Endothelial cell of umbilical vein (primary cell): ENCODE measurements around the gene ELP4. TPM values are rescaled to one million over a fixed set of nuclear protein-coding genes. Genes with fewer than 3 reads are reported as not detected.

Experiments
- BruUV-seq: library from RNA; stranded (reverse); fragments of 400-500 nt; replicated peaks from 2 replicates; lab custom pipeline; 2021; lab: Mats Ljungman, UMichigan
- CTCF ChIA-PET: fragments of 300-600, 350-600 bp; sonication (Branson Sonifier 250); formaldehyde crosslinking; loops from one replicate; lab custom pipeline; 2021; ENCODE audit warnings: antibody characterized with exemption, inconsistent platforms; lab: Charles Lee
- POLR2A ChIA-PET: fragments of 300-600, 350-600 bp; sonication (Branson Sonifier 250); formaldehyde crosslinking; loops from one replicate; lab custom pipeline; 2021; ENCODE audit warnings: antibody characterized with exemption, inconsistent platforms; lab: Charles Lee
- DNase-seq: peaks from one replicate; pipeline ENCODE4 v3.0.0-alpha.2; 2011; ENCODE audit warnings: low read depth, low spot score
- FAIRE-seq: peaks from 2 replicates; lab custom pipeline; 2011; peaks lifted over from hg19 to GRCh38; lab: Jason Lieb, UNC
- H2AFZ ChIP-seq: 2 replicates; pipeline ENCODE4 v1.6.0; 2012; ENCODE audit warnings: low read depth, low read length, control low read depth, inconsistent platforms
- H3K27ac ChIP-seq: 2 replicates; pipeline ENCODE4 v1.5.1; 2011; ENCODE audit warnings: low read depth, mild to moderate bottlenecking, control low read depth, low read length, moderate library complexity; ENCODE audit not compliant: insufficient read depth
- H3K27me3 ChIP-seq, 2 experiments: 2 replicates each; pipeline versions ENCODE4 v1.6.0 to v1.6.1; 2011; ENCODE audit warnings: low read length in 2 of 2, mixed read lengths in 1 of 2; ENCODE audit not compliant: control insufficient read depth in 2 of 2, insufficient read depth in 2 of 2
- H3K36me3 ChIP-seq, 2 experiments: 2 replicates in 1 of 2; 3 replicates in 1 of 2; pipeline ENCODE4 v1.5.1; 2011; ENCODE audit warnings: low read length in 2 of 2, mild to moderate bottlenecking in 1 of 2, moderate library complexity in 1 of 2; ENCODE audit not compliant: control insufficient read depth in 2 of 2, insufficient read depth in 2 of 2; ENCODE audit errors: extremely low read depth in 1 of 2
- H3K4me1 ChIP-seq: 3 replicates; pipeline ENCODE4 v1.5.1; 2011; ENCODE audit warnings: mild to moderate bottlenecking, low read length; ENCODE audit not compliant: control insufficient read depth, insufficient read depth; ENCODE audit errors: extremely low read depth
- H3K4me2 ChIP-seq: 2 replicates; pipeline ENCODE4 v1.6.1; 2011; ENCODE audit warnings: low read length, control low read depth, mixed read lengths; ENCODE audit not compliant: insufficient read depth
- H3K4me3 ChIP-seq, 3 experiments: fragments of 200-600 bp in 1 of 3; sonication (generic), shearing (Covaris generic) in 1 of 3; replicated peaks in 1 of 3; 2 replicates each; pipeline ENCODE4 v1.5.1; 2011 to 2016; ENCODE audit warnings: control low read depth in 3 of 3, low read length in 3 of 3, mild to moderate bottlenecking in 2 of 3, inconsistent platforms in 1 of 3, low read depth in 1 of 3, moderate library complexity in 1 of 3; ENCODE audit not compliant: insufficient read depth in 1 of 3
- H3K79me2 ChIP-seq: 2 replicates; pipeline ENCODE4 v1.6.0; 2012; ENCODE audit warnings: low read length, inconsistent platforms; ENCODE audit not compliant: control insufficient read depth, insufficient read depth
- H3K9ac ChIP-seq: replicated peaks from 2 replicates; pipeline ENCODE3; 2011; ENCODE audit warnings: low read length, control low read depth; ENCODE audit not compliant: insufficient read depth; ENCODE audit errors: extremely low read depth
- H3K9me1 ChIP-seq: replicated peaks from 3 replicates; pipeline ENCODE4 v1.6.0; 2011; ENCODE audit warnings: mild to moderate bottlenecking, low read length; ENCODE audit not compliant: control insufficient read depth, insufficient read depth; ENCODE audit errors: extremely low read depth
- H3K9me3 ChIP-seq: replicated peaks from 2 replicates; pipeline ENCODE4 v1.5.1; 2012; ENCODE audit warnings: low read length, inconsistent platforms; ENCODE audit not compliant: control insufficient read depth, insufficient read depth
- H4K20me1 ChIP-seq: replicated peaks from 2 replicates; pipeline ENCODE3; 2011; ENCODE audit warnings: mild to moderate bottlenecking, low read length; ENCODE audit not compliant: control insufficient read depth, insufficient read depth; ENCODE audit errors: extremely low read depth
- EZH2 ChIP-seq: IDR thresholded peaks from 2 replicates; pipeline ENCODE4 v1.6.1; 2012; ENCODE audit warnings: borderline replicate concordance, low read depth, mild to moderate bottlenecking, moderate library complexity, low read length, inconsistent platforms; ENCODE audit not compliant: severe bottlenecking
- FOS ChIP-seq: IDR thresholded peaks from 2 replicates; pipeline ENCODE4 v1.6.1; 2011; ENCODE audit warnings: mild to moderate bottlenecking, low read length, moderate library complexity, borderline replicate concordance; ENCODE audit not compliant: insufficient read depth
- GATA2 ChIP-seq: IDR thresholded peaks from 2 replicates; pipeline ENCODE4 v1.7.0; 2011; ENCODE audit warnings: low read depth, mild to moderate bottlenecking, moderate library complexity, mixed read lengths, low read length; ENCODE audit not compliant: insufficient read length, insufficient read depth
- JUN ChIP-seq: IDR thresholded peaks from 2 replicates; pipeline ENCODE4 v1.6.1; 2011; ENCODE audit warnings: borderline replicate concordance, low read depth; ENCODE audit not compliant: insufficient read length, insufficient read depth
- MYC ChIP-seq: IDR thresholded peaks from one replicate; pipeline ENCODE4 v1.6.1; 2011; ENCODE audit warnings: mild to moderate bottlenecking, low read depth, low read length
- POLR2AphosphoS5 ChIP-seq: IDR thresholded peaks from 2 replicates; pipeline ENCODE4 v1.6.1; 2012; ENCODE audit warnings: low read depth, mild to moderate bottlenecking, control low read depth, low read length, moderate library complexity; ENCODE audit not compliant: insufficient read depth
- dilution Hi-C: fragments of 300-500 bp; cut with MboI; formaldehyde crosslinking; loops from one replicate; pipeline ENCODE4 v1.15.0; 2019; ENCODE audit warnings: low sequenced_read_pairs; ENCODE audit not compliant: extremely low pct_ligation_motif_present
- intact Hi-C: fragments of 100-400 bp; cut with micrococcal nuclease; formaldehyde crosslinking; loops from one replicate; pipeline ENCODE4 v1.10.0; 2022
- polyA plus RNA-seq, 4 experiments: library from polyadenylated mRNA; depleted of rRNA in 3 of 4; stranded (reverse) in 3 of 4; unstranded in 1 of 4; fragments of >200 nt; gene quantifications; 2 replicates each; pipeline versions ENCODE4 v1.2.1 to v1.2.3, GENCODE V29; 2011 to 2012; ENCODE audit warnings: missing spikeins in 1 of 4
- total RNA-seq: library from RNA; stranded (reverse); gene quantifications from 2 replicates; pipeline ENCODE4 v1.2.3, GENCODE V29; 2021
- TF ChIP-seq, protein P1 (sequence below), 2 donors: IDR thresholded peaks; 1 replicate in 1 of 2; 2 replicates in 1 of 2; pipeline ENCODE4 v1.5.1; 2011; ENCODE audit warnings: low read length in 2 of 2, mild to moderate bottlenecking in 2 of 2, moderate library complexity in 2 of 2, control low read depth in 1 of 2, inconsistent platforms in 1 of 2, low read depth in 1 of 2; ENCODE audit not compliant: insufficient read depth in 1 of 2; ENCODE audit errors: extremely low read depth in 1 of 2

The ELP4 gene
- total and polyA plus RNA-seq, 2 donors (not counting 3 experiments of a cell fraction or from before 2014, with no cell fraction given) = 11.6 to 16.3 TPM

DNA sequence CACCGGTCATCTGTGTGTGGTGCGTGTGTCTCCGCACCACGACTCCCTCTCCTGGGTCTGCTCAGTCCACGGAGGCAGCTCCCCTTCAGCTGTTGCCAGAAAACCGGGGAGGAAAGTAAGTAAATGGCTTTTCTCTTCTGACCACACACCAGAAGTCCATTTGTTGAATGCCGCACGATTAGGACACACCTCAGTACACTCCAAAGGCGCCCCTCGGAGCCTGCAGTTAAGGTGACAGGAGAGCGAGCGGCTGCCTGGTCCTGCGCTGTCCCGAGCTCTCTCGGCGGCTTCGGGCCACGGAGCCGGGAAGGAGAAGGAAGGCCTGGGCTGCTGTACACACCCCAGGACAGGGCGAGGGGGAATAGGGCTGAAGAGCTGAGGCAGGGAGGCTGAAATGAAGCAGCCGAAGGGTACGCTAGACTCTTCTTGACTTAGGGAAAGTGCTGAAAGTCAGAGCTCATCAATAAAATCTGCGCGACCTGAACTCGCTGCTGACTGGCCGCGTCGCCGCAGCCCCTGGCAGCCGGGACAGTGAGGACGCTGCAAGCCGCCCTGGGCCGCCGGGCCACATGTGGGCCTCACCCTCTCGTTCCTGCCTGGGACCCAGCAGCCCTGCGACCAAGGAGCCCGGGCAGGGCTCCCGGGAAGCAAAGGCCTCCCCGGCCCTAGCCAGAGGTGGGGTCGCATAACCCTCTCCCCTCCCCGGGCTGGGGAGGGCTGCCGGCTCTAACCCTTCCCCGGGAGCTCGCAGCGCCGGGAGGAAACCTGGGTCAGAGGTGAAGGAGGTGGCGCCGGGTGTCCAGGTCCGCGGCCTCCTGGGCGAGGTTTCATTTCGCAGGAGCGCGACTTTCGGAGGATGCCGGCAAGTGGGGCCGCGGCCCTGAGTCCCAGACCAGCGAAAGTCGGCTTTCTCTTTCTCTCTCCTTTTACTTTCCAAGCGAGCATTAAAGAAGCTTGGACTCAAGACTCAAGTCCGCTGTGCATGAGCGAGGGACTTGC is 303.1 kb downstream of the ELP4 start:
- peak; percentile 22 for DNase-seq
- intact Hi-C loops = loop anchor here (5.0 to 10.0 kb wide), 2 partner anchors 280 to 792 kb away; partner anchors contain the start of gene RCN1

DNA sequence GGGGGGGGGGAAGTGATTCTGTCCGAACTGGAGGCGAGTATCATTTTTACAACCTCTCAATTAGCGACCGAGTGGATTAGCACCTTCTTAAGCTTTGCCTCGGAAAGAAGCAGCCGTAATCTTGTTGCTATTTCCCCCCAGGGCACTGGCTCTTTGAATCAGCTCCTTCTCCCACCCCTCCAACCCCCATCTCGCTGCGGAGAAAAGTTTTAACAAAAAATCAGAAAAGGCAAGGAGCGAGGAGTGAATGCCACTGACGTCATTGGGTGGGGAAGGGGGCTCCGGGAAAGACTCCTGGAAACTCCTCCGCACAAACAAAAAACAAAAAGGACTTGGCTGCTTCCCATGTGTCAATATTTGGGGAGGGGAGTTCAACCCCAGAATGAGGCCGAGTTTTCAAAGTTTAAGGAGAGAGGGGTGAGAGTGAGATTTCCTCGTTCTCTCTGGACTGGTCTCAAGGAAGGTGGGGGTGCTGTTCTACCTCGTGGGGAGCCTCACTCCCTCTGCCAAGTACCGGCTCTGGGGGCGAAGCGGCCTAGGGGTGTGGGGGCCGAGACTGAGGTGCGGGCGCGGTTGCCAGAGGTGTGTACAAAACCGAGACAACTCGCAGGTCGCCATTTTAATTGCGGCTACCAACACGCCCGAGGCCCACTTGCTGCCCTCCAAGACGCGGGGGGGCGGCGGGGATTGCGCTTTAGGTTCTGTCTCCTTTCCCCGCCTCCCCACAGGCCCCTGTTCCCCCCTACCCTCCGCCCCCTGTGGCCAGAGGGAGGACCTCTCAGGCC is 304.0 kb downstream of the ELP4 start:
- H3K27me3 ChIP-seq = peaks cover 89 to 99% of the 10 kb centered on the region in 2 experiments
- no peaks in the 10 kb centered on the region for H3K79me2 ChIP-seq
- no TSS peak for BruUV-seq
- H2AFZ ChIP-seq = no peak overlapping the region
- H3K9ac ChIP-seq = no peak overlapping the region
- H3K36me3 ChIP-seq = no peaks in the 10 kb centered on the region
- FAIRE-seq = no peak
- ChIA-PET POLR2A (no interaction called here), CTCF (no interaction called here)
- intact Hi-C loops (loop anchor here (5.0 to 10.0 kb wide), 2 partner anchors 279 to 791 kb away; partner anchors contain the start of gene RCN1), dilution Hi-C loops (no loop called here)
- no peak for DNase-seq
- H3K9me1 ChIP-seq = no peaks in the 10 kb centered on the region
- H3K9me3 ChIP-seq = no peaks in the 10 kb centered on the region
- no peak overlapping the region for H3K27ac ChIP-seq
- no peak overlapping the region for H3K4me3 ChIP-seq
- TF ChIP-seq JUN (no peak), FOS (no peak), POLR2AphosphoS5 (no peak), GATA2 (no peak), EZH2 (no peak)
- TF ChIP-seq, protein P1, sequence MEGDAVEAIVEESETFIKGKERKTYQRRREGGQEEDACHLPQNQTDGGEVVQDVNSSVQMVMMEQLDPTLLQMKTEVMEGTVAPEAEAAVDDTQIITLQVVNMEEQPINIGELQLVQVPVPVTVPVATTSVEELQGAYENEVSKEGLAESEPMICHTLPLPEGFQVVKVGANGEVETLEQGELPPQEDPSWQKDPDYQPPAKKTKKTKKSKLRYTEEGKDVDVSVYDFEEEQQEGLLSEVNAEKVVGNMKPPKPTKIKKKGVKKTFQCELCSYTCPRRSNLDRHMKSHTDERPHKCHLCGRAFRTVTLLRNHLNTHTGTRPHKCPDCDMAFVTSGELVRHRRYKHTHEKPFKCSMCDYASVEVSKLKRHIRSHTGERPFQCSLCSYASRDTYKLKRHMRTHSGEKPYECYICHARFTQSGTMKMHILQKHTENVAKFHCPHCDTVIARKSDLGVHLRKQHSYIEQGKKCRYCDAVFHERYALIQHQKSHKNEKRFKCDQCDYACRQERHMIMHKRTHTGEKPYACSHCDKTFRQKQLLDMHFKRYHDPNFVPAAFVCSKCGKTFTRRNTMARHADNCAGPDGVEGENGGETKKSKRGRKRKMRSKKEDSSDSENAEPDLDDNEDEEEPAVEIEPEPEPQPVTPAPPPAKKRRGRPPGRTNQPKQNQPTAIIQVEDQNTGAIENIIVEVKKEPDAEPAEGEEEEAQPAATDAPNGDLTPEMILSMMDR (IDR thresholded peaks at IDR 0.05; ENCODE audit: extremely low read depth in 1 of 2, insufficient read depth in 1 of 2, low read depth in 1 of 2, low read length in 2 of 2) = no peak
- peaks cover 6% of the 10 kb centered on the region for H3K4me1 ChIP-seq
- H4K20me1 ChIP-seq = no peaks in the 10 kb centered on the region
- no peak overlapping the region for H3K4me2 ChIP-seq

More for the DNA sequence above, 303.1 kb downstream of the ELP4 start:
- TF ChIP-seq EZH2 = peak; percentile 100
- no peak for TF ChIP-seq MYC
- Histone ChIP-seq H3K36me3 (no peaks in the 10 kb centered on the region), H2AFZ (no peak overlapping the region), H3K4me2 (peak overlapping the region; percentile 39), H3K4me3 (peak overlapping the region in 1 of 3 experiments; percentile 16), H3K27ac (no peak overlapping the region), H3K9ac (no peak overlapping the region), H3K9me3 (no peaks in the 10 kb centered on the region), H4K20me1 (no peaks in the 10 kb centered on the region), H3K79me2 (no peaks in the 10 kb centered on the region), H3K27me3 (peaks cover 89 to 99% of the 10 kb centered on the region in 2 experiments), H3K4me1 (peaks cover 6% of the 10 kb centered on the region), H3K9me1 (no peaks in the 10 kb centered on the region)
- dilution Hi-C loops = no loop called here
- POLR2A ChIA-PET = no interaction called here
- peak; percentile 28 for FAIRE-seq
- BruUV-seq = no TSS peak
- CTCF ChIA-PET = interaction anchor here (1.0 kb wide), 1 partner anchor 171 kb away, joined by 3 read pairs; no protein-coding TSS in a partner anchor
